A549 (cell line): ENCODE measurements around the gene CFAP46. TPM values are rescaled to one million over a fixed set of nuclear protein-coding genes. Genes with fewer than 3 reads are reported as not detected.

Experiments used
- ATAC-seq, 2 experiments: fragments of 200-7000 bp in 1 of 2; fragments of >200 bp in 1 of 2; cut with Nextera tagmentation in 1 of 2; cut with Tn5 transposase in 1 of 2; 3 replicates each; pipeline versions ENCODE4 v1.8.0 to v1.9.1; 2018 to 2020; ENCODE audit warnings: mild to moderate bottlenecking in 1 of 2, moderate library complexity in 1 of 2
- CTCF ChIA-PET: fragments of 300-600 bp; sonication (Branson Sonifier 250); formaldehyde crosslinking; extraction: SDS; loops from one replicate; lab custom pipeline; 2021; ENCODE audit warnings: antibody characterized with exemption, inconsistent platforms; lab: Yijun Ruan, JAX
- POLR2A ChIA-PET: fragments of 350-600 bp; formaldehyde crosslinking; extraction: SDS; loops from one replicate; lab custom pipeline; 2021; ENCODE audit warnings: antibody characterized with exemption, inconsistent platforms; lab: Yijun Ruan, JAX
- DNase-seq, 2 experiments: peaks; one replicate each; pipeline versions ENCODE4 v3.0.0 to v3.0.0-alpha.2; 2011 to 2016; ENCODE audit warnings: low read depth in 1 of 2, low spot score in 1 of 2
- FAIRE-seq: peaks from 2 replicates; lab custom pipeline; 2011; peaks lifted over from hg19 to GRCh38; lab: Jason Lieb, UNC
- H3K27ac ChIP-seq, 2 experiments: fragments of >200 bp; sonication (Bioruptor Twin); formaldehyde crosslinking; 3 replicates each; pipeline ENCODE4 v1.5.1; 2016 to 2017
- H3K4me1 ChIP-seq: fragments of >200 bp; sonication (Bioruptor Twin); formaldehyde crosslinking; 3 replicates; pipeline ENCODE4 v1.6.1; 2016
- H3K4me2 ChIP-seq: fragments of >200 bp; sonication (Bioruptor Twin); formaldehyde crosslinking; 3 replicates; pipeline ENCODE4 v1.6.1; 2016
- H3K4me3 ChIP-seq: fragments of >200 bp; sonication (Bioruptor Twin); formaldehyde crosslinking; 3 replicates; pipeline ENCODE4 v1.5.1; 2016
- H3K9me3 ChIP-seq: fragments of >200 bp; sonication (Bioruptor Twin); formaldehyde crosslinking; 3 replicates; pipeline ENCODE4 v1.6.1; 2016
- ATOH8 ChIP-seq: fragments of 250-450 bp; sonication (Bioruptor Pico); IDR thresholded peaks from 2 replicates; pipeline ENCODE4 v1.5.0; 2020; ENCODE audit warnings: low read depth, mild to moderate bottlenecking, moderate library complexity
- CEBPB ChIP-seq, 2 experiments: fragments of >200 bp in 1 of 2; sonication (Bioruptor Twin) in 1 of 2; formaldehyde crosslinking in 1 of 2; IDR thresholded peaks; 2 replicates each; pipeline ENCODE4 v1.6.1; 2012 to 2016
- CHD2 ChIP-seq: fragments of 150-350 bp; IDR thresholded peaks from 2 replicates; pipeline ENCODE4 v1.6.1; 2014; ENCODE audit warnings: low read length; ENCODE audit not compliant: partially characterized antibody
- CHD4 ChIP-seq: fragments of 200-600 bp; sonication (generic); IDR thresholded peaks from 2 replicates; pipeline ENCODE4 v1.6.1; 2016; ENCODE audit warnings: antibody characterized with exemption, mild to moderate bottlenecking, borderline replicate concordance
- EHF ChIP-seq: fragments of 250-450 bp; sonication (Bioruptor Pico); IDR thresholded peaks from 2 replicates; pipeline ENCODE4 v1.5.0; 2020; ENCODE audit warnings: mild to moderate bottlenecking
- ELK1 ChIP-seq: fragments of 150-350 bp; IDR thresholded peaks from 2 replicates; pipeline ENCODE4 v1.6.1; 2014; ENCODE audit warnings: low read depth, mild to moderate bottlenecking, low read length
- EP300 ChIP-seq, 2 experiments: fragments of >200 bp; sonication (Bioruptor Twin); formaldehyde crosslinking; IDR thresholded peaks; 2 replicates in 1 of 2; 3 replicates in 1 of 2; pipeline ENCODE4 v1.6.1; 2016 to 2017
- FOSL2 ChIP-seq, 2 experiments: fragments of 450-650 bp in 1 of 2; fragments of >200 bp in 1 of 2; sonication (Bioruptor Twin) in 1 of 2; formaldehyde crosslinking; IDR thresholded peaks; 2 replicates each; pipeline versions ENCODE4 v1.5.0 to v1.6.1; 2016 to 2020; ENCODE audit warnings: mild to moderate bottlenecking in 1 of 2, moderate library complexity in 1 of 2
- HOXA7 ChIP-seq: fragments of 250-450 bp; sonication (Bioruptor Pico); IDR thresholded peaks from 2 replicates; pipeline ENCODE4 v1.5.0; 2020; ENCODE audit warnings: mild to moderate bottlenecking, moderate library complexity
- HOXB13 ChIP-seq: fragments of 250-450 bp; sonication (Bioruptor Pico); IDR thresholded peaks from 2 replicates; pipeline ENCODE4 v1.5.0; 2020; ENCODE audit warnings: low read depth, mild to moderate bottlenecking, moderate library complexity
- HOXB5 ChIP-seq: fragments of 250-450 bp; sonication (Bioruptor Pico); IDR thresholded peaks from 2 replicates; pipeline ENCODE4 v1.5.0; 2020; ENCODE audit warnings: mild to moderate bottlenecking, moderate library complexity
- KDM5A ChIP-seq: fragments of 200-600 bp; sonication (generic); IDR thresholded peaks from 2 replicates; pipeline ENCODE4 v1.6.1; 2016; ENCODE audit warnings: antibody characterized with exemption, mild to moderate bottlenecking
- NFE2L2 ChIP-seq: fragments of 150-350 bp; conservative IDR thresholded peaks from 2 replicates; pipeline ENCODE4 v1.6.1; 2014; ENCODE audit warnings: low read length
- RARB ChIP-seq: fragments of 250-450 bp; sonication (Bioruptor Pico); IDR thresholded peaks from 2 replicates; pipeline ENCODE4 v1.8.0; 2021; ENCODE audit warnings: mild to moderate bottlenecking, moderate library complexity
- RCOR1 ChIP-seq: fragments of 150-350 bp; IDR thresholded peaks from 2 replicates; pipeline ENCODE4 v1.6.1; 2014; ENCODE audit warnings: antibody characterized with exemption, low read length, low read depth
- RFX5 ChIP-seq: fragments of 450-650 bp; IDR thresholded peaks from 2 replicates; pipeline ENCODE4 v1.7.1; 2014; ENCODE audit warnings: antibody characterized with exemption, mild to moderate bottlenecking, moderate library complexity
- SREBF2 ChIP-seq: fragments of 450-650 bp; IDR thresholded peaks from 2 replicates; pipeline ENCODE4 v1.6.1; 2014; ENCODE audit warnings: mild to moderate bottlenecking, moderate library complexity
- TFCP2L1 ChIP-seq: fragments of 250-450 bp; sonication (Bioruptor Pico); IDR thresholded peaks from 2 replicates; pipeline ENCODE4 v1.5.0; 2021; ENCODE audit warnings: mild to moderate bottlenecking
- TP53 ChIP-seq: fragments of 250-450 bp; sonication (Bioruptor Pico); IDR thresholded peaks from 2 replicates; pipeline ENCODE4 v1.5.0; 2021; ENCODE audit warnings: mild to moderate bottlenecking, moderate library complexity
- USF2 ChIP-seq: fragments of 450-650 bp; IDR thresholded peaks from 2 replicates; pipeline ENCODE4 v1.6.1; 2014; ENCODE audit warnings: antibody characterized with exemption
- ZNF302 ChIP-seq: fragments of 250-450 bp; sonication (Bioruptor Pico); IDR thresholded peaks from 2 replicates; pipeline ENCODE4 v1.9.0; 2021; ENCODE audit warnings: inconsistent platforms, mild to moderate bottlenecking, moderate library complexity
- ZSCAN20 ChIP-seq: fragments of 250-450 bp; sonication (Bioruptor Pico); IDR thresholded peaks from 2 replicates; pipeline ENCODE4 v1.8.0; 2022; ENCODE audit warnings: mild to moderate bottlenecking, moderate library complexity
- WGBS: methylation state at CpG from one replicate; pipeline ENCODE4 v1.1.6; 2017; ENCODE audit errors: missing lambda C conversion rate; 5-methylcytosine and 5-hydroxymethylcytosine counted together
- polyA plus RNA-seq, 4 experiments: library from polyadenylated mRNA; depleted of rRNA in 3 of 4; stranded (reverse); fragments of >200 nt; fragmentation: RNase III in 1 of 4; extraction: RNeasy Plus Mini Kit Qiagen cat#74134 plus additional on column Dnase treatment in 1 of 4; gene quantifications; 2 replicates in 3 of 4; 3 replicates in 1 of 4; pipeline ENCODE4 v1.2.3, GENCODE V29; 2011 to 2017

CFAP46 gene
- polyA plus RNA-seq, 2 of the 4 experiments (the other 2 are of a cell fraction): 0.88 to 1.8 TPM

GRCh38 chr10:132989476-132990415, 47.4 kb upstream of the CFAP46 start:
- FAIRE-seq (no peak), ATAC-seq (no peak), DNase-seq (no peak)
- TF ChIP-seq CHD2: no peak
- TF ChIP-seq CHD4: no peak
- no peak for TF ChIP-seq TFCP2L1 (CRISPR knock-in tag)
- no peak for TF ChIP-seq USF2
- no peak for TF ChIP-seq NFE2L2
- TF ChIP-seq ZNF302: no peak
- TF ChIP-seq ELK1: no peak
- TF ChIP-seq EHF (CRISPR knock-in tag): no peak
- TF ChIP-seq HOXA7 (CRISPR knock-in tag): no peak
- TF ChIP-seq CEBPB (IDR thresholded peaks at IDR 0.05): no peak
- TF ChIP-seq EP300 (IDR thresholded peaks at IDR 0.05): no peak
- Histone ChIP-seq H3K4me3 (no peak overlapping the region), H3K27ac (no peak overlapping the region), H3K4me2 (no peak overlapping the region), H3K4me1 (no peaks in the 10 kb centered on the region), H3K9me3 (no peaks in the 10 kb centered on the region)
- 74% methylated on average over 43 of the region's 46 CpGs for WGBS
- CTCF ChIA-PET: interaction anchor here (0.6 kb wide), 1 partner anchor 135 kb away, joined by 3 read pairs; no protein-coding TSS in a partner anchor
- POLR2A ChIA-PET: no interaction called here

GRCh38 chr10:132988988-132989387, 46.6 kb upstream of the CFAP46 start:
- H3K4me3 ChIP-seq: no peak overlapping the region
- ChIA-PET CTCF (interaction anchor here (0.6 kb wide), 1 partner anchor 135 kb away, joined by 3 read pairs; no protein-coding TSS in a partner anchor), POLR2A (no interaction called here)
- TF ChIP-seq HOXB13 (CRISPR knock-in tag) (no peak), CHD4 (no peak), SREBF2 (no peak), HOXB5 (CRISPR knock-in tag) (no peak), ZNF302 (no peak), RCOR1 (no peak), HOXA7 (CRISPR knock-in tag) (no peak), ATOH8 (CRISPR knock-in tag) (no peak), FOSL2 (IDR thresholded peaks at IDR 0.05) (no peak), FOSL2 (CRISPR knock-in tag; IDR thresholded peaks at IDR 0.05) (no peak), KDM5A (no peak), RARB (no peak), RFX5 (no peak), TP53 (no peak), ZSCAN20 (no peak)
- no peak for FAIRE-seq
- no peaks in the 10 kb centered on the region for H3K4me1 ChIP-seq
- H3K4me2 ChIP-seq: no peak overlapping the region
- H3K27ac ChIP-seq: no peak overlapping the region
- WGBS: 79% methylated on average over 5 of the region's 8 CpGs
- DNase-seq: no peak
- no peak for ATAC-seq
- H3K9me3 ChIP-seq: no peaks in the 10 kb centered on the region
